Endothelial cell of umbilical vein (primary cell): ENCODE results near the gene SPAG7. TPM values are rescaled to one million over a fixed set of nuclear protein-coding genes. Genes with fewer than 3 reads are reported as not detected.

Experiments used
- BruUV-seq: library from RNA; stranded (reverse); fragments of 400-500 nt; replicated peaks from 2 replicates; lab custom pipeline; 2021; lab: Mats Ljungman, UMichigan
- CTCF ChIA-PET: fragments of 300-600, 350-600 bp; sonication (Branson Sonifier 250); formaldehyde crosslinking; loops from one replicate; lab custom pipeline; 2021; ENCODE audit warnings: antibody characterized with exemption, inconsistent platforms; lab: Charles Lee
- POLR2A ChIA-PET: fragments of 300-600, 350-600 bp; sonication (Branson Sonifier 250); formaldehyde crosslinking; loops from one replicate; lab custom pipeline; 2021; ENCODE audit warnings: antibody characterized with exemption, inconsistent platforms; lab: Charles Lee
- DNase-seq: peaks from one replicate; pipeline ENCODE4 v3.0.0-alpha.2; 2011; ENCODE audit warnings: low read depth, low spot score
- FAIRE-seq: peaks from 2 replicates; lab custom pipeline; 2011; peaks lifted over from hg19 to GRCh38; lab: Jason Lieb, UNC
- H2AFZ ChIP-seq: 2 replicates; pipeline ENCODE4 v1.6.0; 2012; ENCODE audit warnings: low read depth, low read length, control low read depth, inconsistent platforms
- H3K27ac ChIP-seq: 2 replicates; pipeline ENCODE4 v1.5.1; 2011; ENCODE audit warnings: low read depth, mild to moderate bottlenecking, control low read depth, low read length, moderate library complexity; ENCODE audit not compliant: insufficient read depth
- H3K27me3 ChIP-seq, 2 experiments: 2 replicates each; pipeline versions ENCODE4 v1.6.0 to v1.6.1; 2011; ENCODE audit warnings: low read length in 2 of 2, mixed read lengths in 1 of 2; ENCODE audit not compliant: control insufficient read depth in 2 of 2, insufficient read depth in 2 of 2
- H3K36me3 ChIP-seq, 2 experiments: 2 replicates in 1 of 2; 3 replicates in 1 of 2; pipeline ENCODE4 v1.5.1; 2011; ENCODE audit warnings: low read length in 2 of 2, mild to moderate bottlenecking in 1 of 2, moderate library complexity in 1 of 2; ENCODE audit not compliant: control insufficient read depth in 2 of 2, insufficient read depth in 2 of 2; ENCODE audit errors: extremely low read depth in 1 of 2
- H3K4me1 ChIP-seq: 3 replicates; pipeline ENCODE4 v1.5.1; 2011; ENCODE audit warnings: mild to moderate bottlenecking, low read length; ENCODE audit not compliant: control insufficient read depth, insufficient read depth; ENCODE audit errors: extremely low read depth
- H3K4me2 ChIP-seq: 2 replicates; pipeline ENCODE4 v1.6.1; 2011; ENCODE audit warnings: low read length, control low read depth, mixed read lengths; ENCODE audit not compliant: insufficient read depth
- H3K4me3 ChIP-seq, 3 experiments: fragments of 200-600 bp in 1 of 3; sonication (generic), shearing (Covaris generic) in 1 of 3; replicated peaks in 1 of 3; 2 replicates each; pipeline ENCODE4 v1.5.1; 2011 to 2016; ENCODE audit warnings: control low read depth in 3 of 3, low read length in 3 of 3, mild to moderate bottlenecking in 2 of 3, inconsistent platforms in 1 of 3, low read depth in 1 of 3, moderate library complexity in 1 of 3; ENCODE audit not compliant: insufficient read depth in 1 of 3
- H3K79me2 ChIP-seq: 2 replicates; pipeline ENCODE4 v1.6.0; 2012; ENCODE audit warnings: low read length, inconsistent platforms; ENCODE audit not compliant: control insufficient read depth, insufficient read depth
- H3K9ac ChIP-seq: replicated peaks from 2 replicates; pipeline ENCODE3; 2011; ENCODE audit warnings: low read length, control low read depth; ENCODE audit not compliant: insufficient read depth; ENCODE audit errors: extremely low read depth
- H3K9me1 ChIP-seq: replicated peaks from 3 replicates; pipeline ENCODE4 v1.6.0; 2011; ENCODE audit warnings: mild to moderate bottlenecking, low read length; ENCODE audit not compliant: control insufficient read depth, insufficient read depth; ENCODE audit errors: extremely low read depth
- H3K9me3 ChIP-seq: replicated peaks from 2 replicates; pipeline ENCODE4 v1.5.1; 2012; ENCODE audit warnings: low read length, inconsistent platforms; ENCODE audit not compliant: control insufficient read depth, insufficient read depth
- H4K20me1 ChIP-seq: replicated peaks from 2 replicates; pipeline ENCODE3; 2011; ENCODE audit warnings: mild to moderate bottlenecking, low read length; ENCODE audit not compliant: control insufficient read depth, insufficient read depth; ENCODE audit errors: extremely low read depth
- EZH2 ChIP-seq: IDR thresholded peaks from 2 replicates; pipeline ENCODE4 v1.6.1; 2012; ENCODE audit warnings: borderline replicate concordance, low read depth, mild to moderate bottlenecking, moderate library complexity, low read length, inconsistent platforms; ENCODE audit not compliant: severe bottlenecking
- FOS ChIP-seq: IDR thresholded peaks from 2 replicates; pipeline ENCODE4 v1.6.1; 2011; ENCODE audit warnings: mild to moderate bottlenecking, low read length, moderate library complexity, borderline replicate concordance; ENCODE audit not compliant: insufficient read depth
- GATA2 ChIP-seq: IDR thresholded peaks from 2 replicates; pipeline ENCODE4 v1.7.0; 2011; ENCODE audit warnings: low read depth, mild to moderate bottlenecking, moderate library complexity, mixed read lengths, low read length; ENCODE audit not compliant: insufficient read length, insufficient read depth
- JUN ChIP-seq: IDR thresholded peaks from 2 replicates; pipeline ENCODE4 v1.6.1; 2011; ENCODE audit warnings: borderline replicate concordance, low read depth; ENCODE audit not compliant: insufficient read length, insufficient read depth
- MAX ChIP-seq: IDR thresholded peaks from 2 replicates; pipeline ENCODE4 v1.6.1; 2011; ENCODE audit not compliant: insufficient read depth, insufficient read length
- MYC ChIP-seq: IDR thresholded peaks from one replicate; pipeline ENCODE4 v1.6.1; 2011; ENCODE audit warnings: mild to moderate bottlenecking, low read depth, low read length
- POLR2A ChIP-seq: IDR thresholded peaks from 2 replicates; pipeline ENCODE4 v1.6.1; 2012; ENCODE audit warnings: low read depth, mild to moderate bottlenecking, control low read depth, low read length
- POLR2AphosphoS5 ChIP-seq: IDR thresholded peaks from 2 replicates; pipeline ENCODE4 v1.6.1; 2012; ENCODE audit warnings: low read depth, mild to moderate bottlenecking, control low read depth, low read length, moderate library complexity; ENCODE audit not compliant: insufficient read depth
- dilution Hi-C: fragments of 300-500 bp; cut with MboI; formaldehyde crosslinking; loops from one replicate; pipeline ENCODE4 v1.15.0; 2019; ENCODE audit warnings: low sequenced_read_pairs; ENCODE audit not compliant: extremely low pct_ligation_motif_present
- intact Hi-C: fragments of 100-400 bp; cut with micrococcal nuclease; formaldehyde crosslinking; loops from one replicate; pipeline ENCODE4 v1.10.0; 2022
- polyA plus RNA-seq, 4 experiments: library from polyadenylated mRNA; depleted of rRNA in 3 of 4; stranded (reverse) in 3 of 4; unstranded in 1 of 4; fragments of >200 nt; gene quantifications; 2 replicates each; pipeline versions ENCODE4 v1.2.1 to v1.2.3, GENCODE V29; 2011 to 2012; ENCODE audit warnings: missing spikeins in 1 of 4
- total RNA-seq: library from RNA; stranded (reverse); gene quantifications from 2 replicates; pipeline ENCODE4 v1.2.3, GENCODE V29; 2021
- TF ChIP-seq, protein P1 (sequence below), 2 donors: IDR thresholded peaks; 1 replicate in 1 of 2; 2 replicates in 1 of 2; pipeline ENCODE4 v1.5.1; 2011; ENCODE audit warnings: low read length in 2 of 2, mild to moderate bottlenecking in 2 of 2, moderate library complexity in 2 of 2, control low read depth in 1 of 2, inconsistent platforms in 1 of 2, low read depth in 1 of 2; ENCODE audit not compliant: insufficient read depth in 1 of 2; ENCODE audit errors: extremely low read depth in 1 of 2

SPAG7 gene
- total and polyA plus RNA-seq, 2 donors (not counting 3 experiments of a cell fraction or from before 2014, with no cell fraction given): 68.6 to 75.2 TPM

DNA sequence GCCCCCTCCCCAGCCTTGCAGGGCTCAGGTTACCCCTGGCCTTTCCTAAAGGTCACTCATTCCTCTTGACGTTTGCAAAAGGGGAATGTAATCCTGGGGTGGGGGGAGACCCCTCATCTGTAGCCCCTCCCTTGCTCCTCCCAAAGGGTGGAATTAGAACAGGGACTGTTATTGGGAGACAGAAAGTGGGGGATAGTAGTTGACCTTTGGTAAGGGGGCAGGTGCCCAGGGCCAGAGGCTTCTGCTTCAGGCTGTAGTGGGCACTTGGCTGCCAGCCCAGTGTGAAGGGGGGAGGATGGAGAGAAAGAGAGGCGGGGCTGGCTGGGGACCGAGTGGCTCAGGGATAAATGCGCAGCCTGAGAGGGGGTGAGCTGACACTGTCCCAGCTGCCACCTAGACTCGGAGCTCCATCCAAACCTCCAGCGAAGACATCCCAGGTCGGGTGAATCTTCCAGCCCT is 16.8 kb downstream of the SPAG7 start, which contains the start of gene ENO3:
ENO3 (plus strand) TSS at position 374 of the 459 bp plus-strand sequence. CDS start 711 bp downstream, outside the sequence.
- Histone ChIP-seq H2AFZ (peak within 1 kb of the TSS; percentile 39), H3K27ac (peak within 1 kb of the TSS; percentile 84), H4K20me1 (no peaks in the 10 kb centered on the region), H3K79me2 (peaks cover 26% of the 10 kb centered on the region), H3K27me3 (no peaks in the 10 kb centered on the region), H3K9ac (peak within 1 kb of the TSS; percentile 64), H3K36me3 (peaks cover 5 to 7% of the 10 kb centered on the region in 2 experiments), H3K9me3 (no peaks in the 10 kb centered on the region), H3K4me2 (peak within 1 kb of the TSS; percentile 66), H3K4me1 (peaks cover 33% of the 10 kb centered on the region), H3K9me1 (no peaks in the 10 kb centered on the region), H3K4me3 (peak within 1 kb of the TSS in 2 of 3 experiments; percentile 43 to 99)
- BruUV-seq: no TSS peak
- intact Hi-C loops: no loop called here
- FAIRE-seq (no peak), DNase-seq (no peak)
- POLR2A ChIA-PET: interaction anchor here (1.6 to 3.1 kb wide), 2 partner anchors 10 to 16 kb away, joined by 4 to 15 read pairs; partner anchors contain the start of genes RNF167 and SPAG7
- dilution Hi-C loops: no loop called here
- TF ChIP-seq POLR2A: no peak
- TF ChIP-seq GATA2: no peak
- no peak for TF ChIP-seq EZH2
- TF ChIP-seq, protein P1, sequence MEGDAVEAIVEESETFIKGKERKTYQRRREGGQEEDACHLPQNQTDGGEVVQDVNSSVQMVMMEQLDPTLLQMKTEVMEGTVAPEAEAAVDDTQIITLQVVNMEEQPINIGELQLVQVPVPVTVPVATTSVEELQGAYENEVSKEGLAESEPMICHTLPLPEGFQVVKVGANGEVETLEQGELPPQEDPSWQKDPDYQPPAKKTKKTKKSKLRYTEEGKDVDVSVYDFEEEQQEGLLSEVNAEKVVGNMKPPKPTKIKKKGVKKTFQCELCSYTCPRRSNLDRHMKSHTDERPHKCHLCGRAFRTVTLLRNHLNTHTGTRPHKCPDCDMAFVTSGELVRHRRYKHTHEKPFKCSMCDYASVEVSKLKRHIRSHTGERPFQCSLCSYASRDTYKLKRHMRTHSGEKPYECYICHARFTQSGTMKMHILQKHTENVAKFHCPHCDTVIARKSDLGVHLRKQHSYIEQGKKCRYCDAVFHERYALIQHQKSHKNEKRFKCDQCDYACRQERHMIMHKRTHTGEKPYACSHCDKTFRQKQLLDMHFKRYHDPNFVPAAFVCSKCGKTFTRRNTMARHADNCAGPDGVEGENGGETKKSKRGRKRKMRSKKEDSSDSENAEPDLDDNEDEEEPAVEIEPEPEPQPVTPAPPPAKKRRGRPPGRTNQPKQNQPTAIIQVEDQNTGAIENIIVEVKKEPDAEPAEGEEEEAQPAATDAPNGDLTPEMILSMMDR (IDR thresholded peaks at IDR 0.05; ENCODE audit: extremely low read depth in 1 of 2, insufficient read depth in 1 of 2, low read depth in 1 of 2, low read length in 2 of 2): no peak
- no peak for TF ChIP-seq MYC
- TF ChIP-seq JUN: no peak
- no peak for TF ChIP-seq FOS
- no peak for TF ChIP-seq MAX
- no peak for TF ChIP-seq POLR2AphosphoS5
- CTCF ChIA-PET: interaction anchor here (1.2 to 1.7 kb wide), 2 partner anchors 16 to 42 kb away, joined by 7 to 9 read pairs; partner anchors contain the start of gene SPAG7
